NCI-H345 (cell line): ENCODE measurements around the gene BRAT1.
"Not testable (repeated sequence)": the region's sequence is repeated elsewhere in the genome, so short reads cannot be mapped to it uniquely, and the experiment has no call there.

Experiments
- DNase-seq: peaks from one replicate; lab custom pipeline; 2025; lab: John Stamatoyannopoulos, UW

BRAT1 gene

GRCh38 chr7:2555121-2556052 is at the start of gene BRAT1:
BRAT1 (minus strand) TSS chr7:2555524; CDS start chr7:2554431, 1,093 bp downstream.
- DNase-seq, result peak; percentile 92

- peak; percentile 89 for DNase-seq
These were observed 49.4 kb upstream of the BRAT1 start for GRCh38 chr7:2604608-2605174.

GRCh38 chr7:2603044-2603965 is 48.0 kb upstream of the BRAT1 start:
- DNase-seq, result no peak

- peak; percentile 70 for DNase-seq
These were observed 47.2 kb upstream of the BRAT1 start for GRCh38 chr7:2602406-2603043.

GRCh38 chr7:2601907-2602306 is 46.6 kb upstream of the BRAT1 start:
- no peak for DNase-seq

- DNase-seq, result no peak
These were observed 45.7 kb upstream of the BRAT1 start for GRCh38 chr7:2601065-2601464.

- no peak for DNase-seq
These were observed 43.0 kb upstream of the BRAT1 start for GRCh38 chr7:2598154-2598823.

- DNase-seq, result no peak
These were observed 41.9 kb upstream of the BRAT1 start for GRCh38 chr7:2597273-2597640.

GRCh38 chr7:2596464-2597272 is 41.3 kb upstream of the BRAT1 start:
- no peak for DNase-seq

GRCh38 chr7:2595258-2595860 is 40.0 kb upstream of the BRAT1 start:
- no peak for DNase-seq

GRCh38 chr7:2594599-2594998 is 39.3 kb upstream of the BRAT1 start:
- DNase-seq, result no peak

- DNase-seq, result no peak
These were observed 37.9 kb upstream of the BRAT1 start for GRCh38 chr7:2593036-2593727.

GRCh38 chr7:2592375-2592865 is 37.1 kb upstream of the BRAT1 start:
- no peak for DNase-seq

GRCh38 chr7:2589941-2590340 is 34.6 kb upstream of the BRAT1 start:
- DNase-seq, result not testable (repeated sequence)

GRCh38 chr7:2589341-2589740 is 34.0 kb upstream of the BRAT1 start:
- DNase-seq, result no peak

- DNase-seq, result no peak
These were observed 32.5 kb upstream of the BRAT1 start for GRCh38 chr7:2587778-2588177.

GRCh38 chr7:2587134-2587533 is 31.8 kb upstream of the BRAT1 start:
- DNase-seq, result no peak

- no peak for DNase-seq
These were observed 31.1 kb upstream of the BRAT1 start for GRCh38 chr7:2586326-2587020.

- no peak for DNase-seq
These were observed 30.1 kb upstream of the BRAT1 start for GRCh38 chr7:2585446-2585845.
